Activated CD4-positive, CD25-positive, alpha-beta regulatory T cell (primary cell): ENCODE data around the gene PARD3.
"Not testable (repeated sequence)": the region's sequence is repeated elsewhere in the genome, so short reads cannot be mapped to it uniquely, and the experiment has no call there.

Experiments used
- DNase-seq, 4 experiments: peaks; one replicate each; lab custom pipeline; 2025; lab: John Stamatoyannopoulos, UW

PARD3 gene

GRCh38 chr10:34382626-34383025 lies 432.5 kb downstream of the PARD3 start:
- no peak for DNase-seq

GRCh38 chr10:34380856-34381255 lies 434.2 kb downstream of the PARD3 start:
- DNase-seq, result no peak

GRCh38 chr10:34378297-34378696 lies 436.8 kb downstream of the PARD3 start:
- no peak for DNase-seq

- DNase-seq, result no peak
Measured at GRCh38 chr10:34377833-34378232, 437.3 kb downstream of the PARD3 start.

GRCh38 chr10:34374356-34375045 lies 440.6 kb downstream of the PARD3 start:
- no peak for DNase-seq

GRCh38 chr10:34373211-34373610 lies 441.9 kb downstream of the PARD3 start:
- no peak for DNase-seq

- DNase-seq, result no peak
Measured at GRCh38 chr10:34372509-34372908, 442.6 kb downstream of the PARD3 start.

GRCh38 chr10:34370126-34370525 lies 445.0 kb downstream of the PARD3 start:
- DNase-seq, result no peak

- no peak for DNase-seq
Measured at GRCh38 chr10:34369120-34369519, 446.0 kb downstream of the PARD3 start.

GRCh38 chr10:34364253-34365037 lies 450.7 kb downstream of the PARD3 start:
- DNase-seq, result no peak

GRCh38 chr10:34360984-34361383 lies 454.1 kb downstream of the PARD3 start:
- DNase-seq, result no peak

GRCh38 chr10:34359435-34359813 lies 455.7 kb downstream of the PARD3 start:
- DNase-seq, result no peak

- no peak for DNase-seq
Measured at GRCh38 chr10:34358729-34359434, 456.2 kb downstream of the PARD3 start.

- no peak for DNase-seq
Measured at GRCh38 chr10:34356463-34356862, 458.6 kb downstream of the PARD3 start.

GRCh38 chr10:34353530-34353929 lies 461.6 kb downstream of the PARD3 start:
- not testable (repeated sequence) for DNase-seq

- not testable (repeated sequence) for DNase-seq
Measured at GRCh38 chr10:34352599-34353204, 462.4 kb downstream of the PARD3 start.

GRCh38 chr10:34351161-34351560 lies 463.9 kb downstream of the PARD3 start:
- DNase-seq, result no peak

- no peak for DNase-seq
Measured at GRCh38 chr10:34348917-34349485, 466.1 kb downstream of the PARD3 start.

- DNase-seq, result no peak
Measured at GRCh38 chr10:34348021-34348420, 467.1 kb downstream of the PARD3 start.

- DNase-seq, result no peak
Measured at GRCh38 chr10:34347131-34347530, 468.0 kb downstream of the PARD3 start.

GRCh38 chr10:34346516-34347100 lies 468.5 kb downstream of the PARD3 start:
- no peak for DNase-seq

- no peak for DNase-seq
Measured at GRCh38 chr10:34345383-34345782, 469.7 kb downstream of the PARD3 start.
